HT-29 (cell line): ENCODE results near the gene FAHD1. TPM values are rescaled to one million over a fixed set of nuclear protein-coding genes. Genes with fewer than 3 reads are reported as not detected.

Experiments
- total RNA-seq: library from RNA; depleted of rRNA; stranded (reverse); fragments of >200 nt; shearing (Covaris generic); gene quantifications from 2 replicates; pipeline ENCODE4 v1.2.3, GENCODE V29; 2014; rRNA removed

FAHD1 gene
- total RNA-seq, 1 experiment from 2014 or later, result 85.5 TPM

Other genes with a start within 250 kb of the FAHD1 start
- 12.5 and 16.3 TPM in 2 replicates for gene IFT140, start 215.1 kb upstream of the FAHD1 start, total RNA-seq
- 9.7 and 10.6 TPM in 2 replicates for gene CRAMP1, start 214.8 kb upstream of the FAHD1 start, total RNA-seq
- gene JPT2, start 148.9 kb upstream of the FAHD1 start, total RNA-seq, result 96.1 and 106 TPM in 2 replicates
- 91.6 and 120 TPM in 2 replicates for gene MAPK8IP3, start 121.0 kb upstream of the FAHD1 start, total RNA-seq
- 186 and 224 TPM in 2 replicates for gene NME3, start 55.7 kb upstream of the FAHD1 start, total RNA-seq
- 75.6 and 84.1 TPM in 2 replicates for gene EME2, start 54.4 kb upstream of the FAHD1 start, total RNA-seq
- gene MRPS34, start 54.1 kb upstream of the FAHD1 start, total RNA-seq, result 355 and 493 TPM in 2 replicates
- gene SPSB3, start 44.6 kb upstream of the FAHD1 start, total RNA-seq, result 96.9 and 102 TPM in 2 replicates
- 215 and 217 TPM in 2 replicates for gene NUBP2, start 44.2 kb upstream of the FAHD1 start, total RNA-seq
- 0.08 TPM in 1 of 2 replicates, not detected in the other for gene IGFALS, start 33.5 kb upstream of the FAHD1 start, total RNA-seq
- gene HAGH, start 381 bp upstream of the FAHD1 start, total RNA-seq, result 81.9 and 85.2 TPM in 2 replicates
- gene MEIOB, start 45.0 kb downstream of the FAHD1 start, total RNA-seq, result not detected in 2 replicates
- gene HS3ST6, start 91.2 kb downstream of the FAHD1 start, total RNA-seq, result not detected in 2 replicates
- 31.7 and 35.7 TPM in 2 replicates for gene MSRB1, start 116.0 kb downstream of the FAHD1 start, total RNA-seq
- not detected in 2 replicates for gene RPL3L, start 127.5 kb downstream of the FAHD1 start, total RNA-seq
- 415 and 426 TPM in 2 replicates for gene NDUFB10, start 132.3 kb downstream of the FAHD1 start, total RNA-seq
- gene RPS2, start 137.6 kb downstream of the FAHD1 start, total RNA-seq, result 4,154 and 4,232 TPM in 2 replicates
- not detected in 2 replicates for gene RNF151, start 139.7 kb downstream of the FAHD1 start, total RNA-seq
- 134 and 140 TPM in 2 replicates for gene TBL3, start 144.8 kb downstream of the FAHD1 start, total RNA-seq
- gene NOXO1, start 154.3 kb downstream of the FAHD1 start, total RNA-seq, result 141 and 161 TPM in 2 replicates
- 51.7 and 70.3 TPM in 2 replicates for gene GFER, start 157.0 kb downstream of the FAHD1 start, total RNA-seq
- 1.9 and 2.3 TPM in 2 replicates for gene SYNGR3, start 162.8 kb downstream of the FAHD1 start, total RNA-seq
- 42.9 and 49.0 TPM in 2 replicates for gene ZNF598, start 182.6 kb downstream of the FAHD1 start, total RNA-seq
- gene NPW, start 192.6 kb downstream of the FAHD1 start, total RNA-seq, result 0.91 and 2.7 TPM in 2 replicates
- gene NHERF2, start 199.7 kb downstream of the FAHD1 start, total RNA-seq, result 258 and 259 TPM in 2 replicates
- gene NTHL1, start 220.6 kb downstream of the FAHD1 start, total RNA-seq, result 157 and 215 TPM in 2 replicates
- 75.1 and 85.0 TPM in 2 replicates for gene TSC2, start 220.8 kb downstream of the FAHD1 start, total RNA-seq